Vagina (tissue), 2 donors: ENCODE data around the gene IQSEC3.
"Not testable (repeated sequence)": the region's sequence is repeated elsewhere in the genome, so short reads cannot be mapped to it uniquely, and the experiment has no call there.

Source experiments
- CTCF ChIP-seq, 3 experiments: fragments of 450-650 bp in 2 of 3; fragments of 200-600 bp in 1 of 3; sonication (generic) in 1 of 3; IDR thresholded peaks; one replicate each; pipeline ENCODE4 v1.5.1; 2017 to 2019; ENCODE audit warnings: antibody characterized with exemption in 3 of 3, mild to moderate bottlenecking in 2 of 3, moderate library complexity in 2 of 3
- POLR2A ChIP-seq, 2 donors: fragments of 450-650 bp; IDR thresholded peaks; one replicate each; pipeline ENCODE4 v1.6.1; 2017; ENCODE audit warnings: antibody characterized with exemption in 2 of 2, mild to moderate bottlenecking in 2 of 2, moderate library complexity in 2 of 2
- POLR2AphosphoS5 ChIP-seq, 2 donors: sonication (generic); formaldehyde crosslinking; IDR thresholded peaks; one replicate each; pipeline ENCODE4 v1.9.0; 2017; ENCODE audit warnings: antibody characterized with exemption in 2 of 2, mild to moderate bottlenecking in 2 of 2, low read depth in 1 of 2; ENCODE audit not compliant: insufficient read depth in 1 of 2

GRCh38 chr12:66782-67504 is 376 bp downstream of the IQSEC3 start:
- TF ChIP-seq POLR2A (IDR thresholded peaks at IDR 0.05); CTCF (IDR thresholded peaks at IDR 0.05); POLR2AphosphoS5 (IDR thresholded peaks at IDR 0.05; ENCODE audit: insufficient read depth in 1 of 2, low read depth in 1 of 2): not testable (repeated sequence)
